HepG2 (cell line): ENCODE data around the gene EDAR. TPM values are rescaled to one million over a fixed set of nuclear protein-coding genes. Genes with fewer than 3 reads are reported as not detected.
A peak's percentile ranks its signal among the peaks of the same experiment; 100 is the strongest.

Experiments
- ATAC-seq: fragments of 200-7000 bp; cut with Tn5 transposase; 3 replicates; pipeline ENCODE4 v1.9.1; 2020; ENCODE audit warnings: mild to moderate bottlenecking, moderate library complexity
- BruUV-seq: library from RNA; stranded (reverse); fragments of 400-500 nt; replicated peaks from 2 replicates; lab custom pipeline; 2021; lab: Mats Ljungman, UMichigan
- CTCF ChIA-PET: fragments of 300-600 bp; formaldehyde crosslinking; extraction: SDS; loops from one replicate; lab custom pipeline; 2021; ENCODE audit warnings: low total read pairs, inconsistent platforms, low intra/inter-chr PET ratio; lab: Yijun Ruan, JAX
- POLR2A ChIA-PET: fragments of 350-600 bp; sonication (Branson Sonifier 250); formaldehyde crosslinking; loops from one replicate; lab custom pipeline; 2020; ENCODE audit warnings: antibody characterized with exemption, inconsistent platforms; lab: Yijun Ruan, JAX
- DNase-seq: peaks from one replicate; pipeline ENCODE4 v3.0.0-alpha.2; 2015; ENCODE audit warnings: low spot score
- FAIRE-seq: peaks from 3 replicates; lab custom pipeline; 2011; peaks lifted over from hg19 to GRCh38; lab: Jason Lieb, UNC
- H2AFZ ChIP-seq: one replicate; pipeline ENCODE4 v1.6.1; 2011; ENCODE audit warnings: low read length, inconsistent platforms
- H3K27ac ChIP-seq: fragments of 300-600 bp; 3 replicates; pipeline ENCODE4 v1.8.0; 2011; ENCODE audit warnings: mixed run types, mild to moderate bottlenecking, mixed read lengths, low read length, inconsistent platforms; ENCODE audit not compliant: insufficient read depth; ENCODE audit errors: extremely low read length
- H3K27me3 ChIP-seq, 2 experiments: fragments of 200-600 bp in 1 of 2; 2 replicates in 1 of 2; 3 replicates in 1 of 2; pipeline versions ENCODE4 v1.6.0 to v1.8.0; 2011; ENCODE audit warnings: low read length in 2 of 2, mild to moderate bottlenecking in 2 of 2, moderate library complexity in 2 of 2, inconsistent platforms in 1 of 2; ENCODE audit not compliant: insufficient read depth in 2 of 2, control insufficient read depth in 1 of 2
- H3K36me3 ChIP-seq, 2 experiments: fragments of 200-600 bp in 1 of 2; replicated peaks in 1 of 2; 2 replicates in 1 of 2; 3 replicates in 1 of 2; pipeline versions ENCODE4 v1.5.1 to v1.8.0; 2011; ENCODE audit warnings: low read length in 2 of 2, inconsistent platforms in 1 of 2; ENCODE audit not compliant: insufficient read depth in 2 of 2, control insufficient read depth in 1 of 2
- H3K4me1 ChIP-seq: 2 replicates; pipeline ENCODE4 v1.5.1; 2012; ENCODE audit warnings: low read length, inconsistent platforms; ENCODE audit not compliant: insufficient read depth
- H3K4me2 ChIP-seq: 2 replicates; pipeline ENCODE4 v1.6.0; 2011; ENCODE audit warnings: low read depth, low read length, inconsistent platforms
- H3K4me3 ChIP-seq, 3 experiments: fragments of 200-600 bp in 1 of 3; sonication (generic), shearing (Covaris generic) in 1 of 3; replicated peaks in 1 of 3; 2 replicates each; pipeline ENCODE4 v1.5.1; 2011 to 2016; ENCODE audit warnings: low read length in 3 of 3, inconsistent platforms in 2 of 3, low read depth in 2 of 3, mild to moderate bottlenecking in 2 of 3, control low read depth in 1 of 3, mixed read lengths in 1 of 3; ENCODE audit not compliant: insufficient read depth in 1 of 3
- H3K79me2 ChIP-seq: one replicate; pipeline ENCODE4 v1.6.1; 2011; ENCODE audit warnings: low read length, inconsistent platforms; ENCODE audit not compliant: insufficient read depth
- H3K9ac ChIP-seq: 2 replicates; pipeline ENCODE4 v1.6.0; 2011; ENCODE audit warnings: mild to moderate bottlenecking, low read depth, low read length, inconsistent platforms; ENCODE audit not compliant: insufficient read depth
- H3K9me3 ChIP-seq: 2 replicates; pipeline ENCODE4 v1.5.1; 2012; ENCODE audit warnings: mild to moderate bottlenecking, low read length
- H4K20me1 ChIP-seq: 2 replicates; pipeline ENCODE4 v1.6.0; 2011; ENCODE audit warnings: inconsistent platforms, mild to moderate bottlenecking, low read length, moderate library complexity; ENCODE audit not compliant: insufficient read depth
- CTCF ChIP-seq: sonication (generic); formaldehyde crosslinking; IDR thresholded peaks from 2 replicates; pipeline ENCODE4 v1.5.0; 2020; ENCODE audit warnings: mild to moderate bottlenecking, missing genetic modification reagents, moderate library complexity
- FOXP1 ChIP-seq, 2 experiments: fragments of 450-650 bp in 1 of 2; IDR thresholded peaks; 2 replicates each; pipeline ENCODE4 v1.6.1; 2017 to 2018; ENCODE audit warnings: antibody characterized with exemption in 1 of 2
- FOXP4 ChIP-seq: sonication (generic); formaldehyde crosslinking; IDR thresholded peaks from 2 replicates; pipeline ENCODE4 v1.4.0; 2020; ENCODE audit warnings: missing genetic modification reagents
- KAT7 ChIP-seq: IDR thresholded peaks from 2 replicates; pipeline ENCODE4 v1.6.1; 2018; ENCODE audit warnings: borderline replicate concordance, missing compliant biosample characterization
- MTF1 ChIP-seq: sonication (generic); formaldehyde crosslinking; IDR thresholded peaks from 2 replicates; pipeline ENCODE4 v1.5.0; 2020; ENCODE audit warnings: missing genetic modification reagents
- SMAD3 ChIP-seq: sonication (generic); formaldehyde crosslinking; IDR thresholded peaks from 2 replicates; pipeline ENCODE4 v1.4.0; 2020; ENCODE audit warnings: missing genetic modification reagents
- SRSF1 ChIP-seq: fragments of 200-400 bp; formaldehyde crosslinking; optimal IDR thresholded peaks from 2 replicates; pipeline ENCODE3; 2017; ENCODE audit warnings: mild to moderate bottlenecking, low read depth, low read length, moderate library complexity
- ZFP37 ChIP-seq: sonication (generic); formaldehyde crosslinking; IDR thresholded peaks from 2 replicates; pipeline ENCODE4 v1.4.0; 2020; ENCODE audit warnings: missing genetic modification reagents, borderline replicate concordance
- ZNF280B ChIP-seq: sonication (generic); formaldehyde crosslinking; IDR thresholded peaks from 2 replicates; pipeline ENCODE4 v1.5.0; 2020; ENCODE audit warnings: missing genetic modification reagents, mild to moderate bottlenecking, borderline replicate concordance
- ZNF776 ChIP-seq: sonication (generic); formaldehyde crosslinking; IDR thresholded peaks from 2 replicates; pipeline ENCODE4 v1.4.0; 2020; ENCODE audit warnings: mild to moderate bottlenecking, missing genetic modification reagents
- ZSCAN20 ChIP-seq: sonication (generic); formaldehyde crosslinking; IDR thresholded peaks from 2 replicates; pipeline ENCODE4 v1.4.0; 2020; ENCODE audit warnings: missing genetic modification reagents, mild to moderate bottlenecking, borderline replicate concordance
- WGBS: methylation state at CpG from one replicate; pipeline ENCODE4 v1.1.6; 2017; ENCODE audit warnings: low lambda C conversion rate; 5-methylcytosine and 5-hydroxymethylcytosine counted together
- in situ Hi-C: cut with HindIII; loops from 2 replicates; pipeline ENCODE4 v1.10.0; 2017; ENCODE audit warnings: low pct_unique_long_range_greater_than_20kb; ENCODE audit not compliant: extremely low pct_ligation_motif_present
- intact Hi-C: fragments of 100-400 bp; cut with micrococcal nuclease; formaldehyde crosslinking; loops from one replicate; pipeline ENCODE4 v1.10.0; 2022; ENCODE audit not compliant: unreplicated experiment
- polyA plus RNA-seq, 8 experiments: library from polyadenylated mRNA; depleted of rRNA in 3 of 8; stranded (reverse) in 7 of 8; unstranded in 1 of 8; fragments of >200 nt; fragmentation: Illumina TruSeq in 4 of 8; extraction: Trizol in 4 of 8; gene quantifications; 2 replicates each; pipeline versions ENCODE4 v1.2.1 to v1.2.3, GENCODE V29; 2011 to 2016; ENCODE audit warnings: low read depth in 4 of 8, missing spikeins in 1 of 8, mixed read lengths in 1 of 8; ENCODE audit not compliant: insufficient read depth in 1 of 8
- total RNA-seq, 5 experiments: library from RNA; depleted of rRNA; stranded (reverse); fragments of >200 nt; fragmentation: Illumina TruSeq; extraction: Trizol; gene quantifications; 2 replicates each; pipeline ENCODE4 v1.2.3, GENCODE V29; 2016; ENCODE audit warnings: low read depth in 1 of 5
- TF ChIP-seq, protein P1 (sequence below): sonication (generic); formaldehyde crosslinking; IDR thresholded peaks from 2 replicates; pipeline ENCODE4 v1.4.0; 2020; ENCODE audit warnings: mild to moderate bottlenecking, missing genetic modification reagents

EDAR gene
- total and polyA plus RNA-seq, 2 of the 13 experiments (the other 11 are each of a cell fraction or from before 2014, with no cell fraction given), result not detected

GRCh38 chr2:108910541-108911396 lies 78.3 kb downstream of the EDAR start:
- TF ChIP-seq SMAD3 (CRISPR knock-in tag), result no peak
- no peak for TF ChIP-seq ZSCAN20 (CRISPR knock-in tag)
- TF ChIP-seq ZFP37 (CRISPR knock-in tag), result no peak
- TF ChIP-seq ZNF280B (CRISPR knock-in tag), result no peak
- TF ChIP-seq SRSF1, result no peak
- TF ChIP-seq, protein P1, sequence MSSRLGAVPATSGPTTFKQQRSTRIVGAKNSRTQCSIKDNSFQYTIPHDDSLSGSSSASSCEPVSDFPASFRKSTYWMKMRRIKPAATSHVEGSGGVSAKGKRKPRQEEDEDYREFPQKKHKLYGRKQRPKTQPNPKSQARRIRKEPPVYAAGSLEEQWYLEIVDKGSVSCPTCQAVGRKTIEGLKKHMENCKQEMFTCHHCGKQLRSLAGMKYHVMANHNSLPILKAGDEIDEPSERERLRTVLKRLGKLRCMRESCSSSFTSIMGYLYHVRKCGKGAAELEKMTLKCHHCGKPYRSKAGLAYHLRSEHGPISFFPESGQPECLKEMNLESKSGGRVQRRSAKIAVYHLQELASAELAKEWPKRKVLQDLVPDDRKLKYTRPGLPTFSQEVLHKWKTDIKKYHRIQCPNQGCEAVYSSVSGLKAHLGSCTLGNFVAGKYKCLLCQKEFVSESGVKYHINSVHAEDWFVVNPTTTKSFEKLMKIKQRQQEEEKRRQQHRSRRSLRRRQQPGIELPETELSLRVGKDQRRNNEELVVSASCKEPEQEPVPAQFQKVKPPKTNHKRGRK (CRISPR knock-in tag), result no peak
- no peak for TF ChIP-seq CTCF (CRISPR knock-in tag)
- TF ChIP-seq KAT7 (CRISPR knock-in tag), result no peak
- TF ChIP-seq FOXP4 (CRISPR knock-in tag), result no peak
- no peak for TF ChIP-seq MTF1 (CRISPR knock-in tag)
- TF ChIP-seq ZNF776 (CRISPR knock-in tag), result no peak
- no peak for TF ChIP-seq FOXP1 (IDR thresholded peaks at IDR 0.05)
- no peak for TF ChIP-seq FOXP1 (CRISPR knock-in tag; IDR thresholded peaks at IDR 0.05)
- TF ChIP-seq, all 625 proteins: peak for 0
- ATAC-seq (peak; percentile 15; the same call in 2 of the 3 replicates), FAIRE-seq (no peak), DNase-seq (no peak)
- POLR2A ChIA-PET, result no interaction called here
- Histone ChIP-seq H3K79me2 (no peaks in the 10 kb centered on the region), H3K4me1 (no peaks in the 10 kb centered on the region), H3K27me3 (peaks cover 2 to 27% of the 10 kb centered on the region in 2 experiments; a peak in 3 of 5 replicates), H3K27ac (no peak overlapping the region), H3K36me3 (no peaks in the 10 kb centered on the region), H3K9me3 (no peaks in the 10 kb centered on the region), H3K9ac (no peak overlapping the region), H3K4me2 (no peak overlapping the region), H2AFZ (no peak overlapping the region), H4K20me1 (no peaks in the 10 kb centered on the region; the same call in 1 of the 2 replicates), H3K4me3 (no peak overlapping the region)
- no TSS peak for BruUV-seq
- in situ Hi-C loops (no loop called here), intact Hi-C loops (no loop called here)
- WGBS, result 31% methylated on average over 20 of the region's 20 CpGs
- CTCF ChIA-PET, result no interaction called here
